GM18526 (cell line): Measurements from ENCODE around the gene DGCR8.

Experiments used
- POLR2A ChIP-seq: IDR thresholded peaks from 3 replicates; pipeline ENCODE4 v1.6.1; 2011; ENCODE audit not compliant: insufficient read length; ENCODE audit errors: extremely low read depth

The DGCR8 gene

GRCh38 chr22:20138417-20138738 lies 58.3 kb downstream of the DGCR8 start:
- TF ChIP-seq POLR2A, result no peak

DNA sequence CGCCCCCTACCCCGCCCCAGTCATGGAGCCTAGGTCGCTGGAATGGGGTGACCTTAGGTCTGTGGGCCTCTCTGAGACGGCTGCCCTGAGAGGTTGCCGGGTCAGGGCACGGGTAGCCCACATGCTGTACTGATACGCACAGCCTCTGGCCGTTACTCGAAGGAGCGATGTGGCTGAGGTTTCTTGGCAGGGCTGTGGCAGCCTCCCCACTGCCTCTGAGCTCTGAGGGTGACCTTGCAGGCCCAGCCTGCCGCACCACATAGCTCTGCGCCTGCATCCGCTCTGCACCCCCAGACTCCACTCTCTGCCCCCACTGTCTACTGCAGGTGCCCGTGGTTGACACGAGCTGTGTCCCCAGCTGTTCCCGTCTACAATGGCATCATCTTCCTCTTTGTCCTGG lies 58.8 kb downstream of the DGCR8 start:
- TF ChIP-seq POLR2A, result no peak

- no peak for TF ChIP-seq POLR2A
Measured at GRCh38 chr22:20139391-20140106, 59.5 kb downstream of the DGCR8 start.

DNA sequence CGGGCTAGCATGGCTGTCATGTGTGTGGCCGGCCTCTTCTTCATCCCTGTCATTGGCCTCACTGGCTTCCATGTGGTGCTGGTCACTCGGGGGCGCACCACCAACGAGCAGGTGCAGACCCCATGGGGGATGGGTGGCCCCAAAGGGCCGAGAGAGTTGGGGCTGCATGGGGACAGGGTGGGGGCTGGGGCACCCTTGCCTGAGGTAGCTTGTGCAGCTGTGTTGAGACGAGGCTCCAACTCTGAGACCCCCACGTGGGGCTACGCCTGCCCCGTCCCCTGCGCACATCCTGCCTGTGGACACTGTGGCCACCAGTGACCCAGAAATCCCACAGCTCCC lies 60.0 kb downstream of the DGCR8 start:
- TF ChIP-seq POLR2A, result no peak

GRCh38 chr22:20140521-20140964 lies 60.5 kb downstream of the DGCR8 start:
- TF ChIP-seq POLR2A, result no peak

GRCh38 chr22:20141186-20142077 lies 61.4 kb downstream of the DGCR8 start:
- no peak for TF ChIP-seq POLR2A

- TF ChIP-seq POLR2A, result no peak
Measured at GRCh38 chr22:20142711-20143621, 62.9 kb downstream of the DGCR8 start.

- TF ChIP-seq POLR2A, result no peak
Measured at GRCh38 chr22:20143883-20144665, 64.0 kb downstream of the DGCR8 start.

- TF ChIP-seq POLR2A, result no peak
Measured at GRCh38 chr22:20145206-20145831, 65.3 kb downstream of the DGCR8 start.

GRCh38 chr22:20145832-20146223 lies 65.8 kb downstream of the DGCR8 start:
- no peak for TF ChIP-seq POLR2A

GRCh38 chr22:20146777-20147176 lies 66.7 kb downstream of the DGCR8 start:
- TF ChIP-seq POLR2A, result no peak

DNA sequence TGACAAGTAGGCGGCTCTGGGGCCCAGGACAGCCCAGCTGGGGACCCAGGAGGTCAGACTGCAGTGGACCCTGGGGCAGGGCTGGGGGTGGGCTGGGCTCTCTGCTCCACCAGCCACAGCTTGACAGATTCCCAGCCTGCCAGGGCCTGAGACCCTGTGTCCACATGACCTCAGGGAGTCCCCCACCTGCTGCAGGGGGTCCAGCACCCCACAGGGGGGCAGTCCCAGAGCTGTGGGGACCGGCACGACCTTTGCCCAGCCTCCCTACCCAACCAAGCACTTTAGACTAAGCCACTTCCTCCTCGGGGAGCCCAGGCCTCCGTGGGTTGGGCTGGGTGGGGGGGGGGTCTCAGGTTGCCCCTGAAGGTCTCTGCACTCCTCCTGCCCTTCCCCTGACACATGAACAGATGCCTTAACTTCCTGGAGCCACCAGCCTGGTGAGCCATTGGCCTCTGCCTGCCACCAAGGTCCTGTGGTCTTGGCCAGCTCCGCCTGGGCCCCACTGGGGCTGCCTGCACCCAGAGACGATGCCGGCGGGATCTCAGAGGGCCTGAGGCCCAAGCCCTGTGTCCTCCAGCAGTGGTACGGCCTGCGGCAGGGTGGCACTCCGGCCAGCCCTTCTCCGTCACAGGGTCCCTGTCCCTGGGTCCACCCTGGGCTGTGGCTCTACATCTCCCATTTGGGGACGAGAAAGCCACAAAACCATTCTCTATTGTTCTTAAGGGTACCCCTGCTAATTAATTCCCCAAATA lies 67.4 kb downstream of the DGCR8 start:
- no peak for TF ChIP-seq POLR2A

GRCh38 chr22:20148414-20148813 lies 68.4 kb downstream of the DGCR8 start:
- no peak for TF ChIP-seq POLR2A
